Large intestine (tissue), 3 donors: ENCODE results near the gene ZNF512B. TPM values are rescaled to one million over a fixed set of nuclear protein-coding genes. Genes with fewer than 3 reads are reported as not detected.
"Not testable (repeated sequence)": the region's sequence is repeated elsewhere in the genome, so short reads cannot be mapped to it uniquely, and the experiment has no call there.

Experiments used
- DNase-seq, 2 donors: peaks; one replicate each; pipeline versions ENCODE4 v3.0.0 to v3.0.0-alpha.2; 2013
- H3K27ac ChIP-seq: one replicate; pipeline ENCODE4 v1.5.1; 2013; ENCODE audit warnings: low read length
- H3K27me3 ChIP-seq: 2 replicates; pipeline ENCODE4 v1.6.1; 2013; ENCODE audit warnings: low read length; ENCODE audit not compliant: control insufficient read depth, insufficient read depth
- H3K36me3 ChIP-seq: 2 replicates; pipeline ENCODE4 v1.6.1; 2013; ENCODE audit warnings: low read length; ENCODE audit not compliant: control insufficient read depth, insufficient read depth
- H3K4me1 ChIP-seq: one replicate; pipeline ENCODE4 v1.6.1; 2013; ENCODE audit warnings: low read length; ENCODE audit not compliant: control insufficient read depth, insufficient read depth
- H3K4me3 ChIP-seq: one replicate; pipeline ENCODE4 v1.5.1; 2013; ENCODE audit warnings: low read length
- H3K9me3 ChIP-seq: one replicate; pipeline ENCODE4 v1.6.1; 2013; ENCODE audit warnings: mild to moderate bottlenecking, low read depth, low read length, moderate library complexity; ENCODE audit not compliant: control insufficient read depth
- WGBS: methylation state at CpG from one replicate; pipeline ENCODE4 v1.1.5; 2013; ENCODE audit warnings: low lambda C conversion rate; ENCODE audit not compliant: insufficient coverage; 5-methylcytosine and 5-hydroxymethylcytosine counted together
- polyA plus RNA-seq: library from polyadenylated mRNA; unstranded; fragments of 120-200 nt; gene quantifications from one replicate; pipeline ENCODE4 v1.2.1, GENCODE V29; 2013

The ZNF512B gene
- polyA plus RNA-seq, 1 donor, result 8.1 TPM

- peaks cover 5% of the 10 kb centered on the region for H3K36me3 ChIP-seq
- peaks cover 3% of the 10 kb centered on the region for H3K9me3 ChIP-seq
- peaks cover 4% of the 10 kb centered on the region for H3K27me3 ChIP-seq
- peak in 1 of 2 donors; percentile 52 for DNase-seq
- no peak overlapping the region for H3K27ac ChIP-seq
- peaks cover 27% of the 10 kb centered on the region for H3K4me1 ChIP-seq
- no CpG with 5 or more reads among the region's 16 CpGs for WGBS
- H3K4me3 ChIP-seq, result no peak overlapping the region
These were observed 8.1 kb upstream of the ZNF512B start for GRCh38 chr20:63977739-63978276.

DNA sequence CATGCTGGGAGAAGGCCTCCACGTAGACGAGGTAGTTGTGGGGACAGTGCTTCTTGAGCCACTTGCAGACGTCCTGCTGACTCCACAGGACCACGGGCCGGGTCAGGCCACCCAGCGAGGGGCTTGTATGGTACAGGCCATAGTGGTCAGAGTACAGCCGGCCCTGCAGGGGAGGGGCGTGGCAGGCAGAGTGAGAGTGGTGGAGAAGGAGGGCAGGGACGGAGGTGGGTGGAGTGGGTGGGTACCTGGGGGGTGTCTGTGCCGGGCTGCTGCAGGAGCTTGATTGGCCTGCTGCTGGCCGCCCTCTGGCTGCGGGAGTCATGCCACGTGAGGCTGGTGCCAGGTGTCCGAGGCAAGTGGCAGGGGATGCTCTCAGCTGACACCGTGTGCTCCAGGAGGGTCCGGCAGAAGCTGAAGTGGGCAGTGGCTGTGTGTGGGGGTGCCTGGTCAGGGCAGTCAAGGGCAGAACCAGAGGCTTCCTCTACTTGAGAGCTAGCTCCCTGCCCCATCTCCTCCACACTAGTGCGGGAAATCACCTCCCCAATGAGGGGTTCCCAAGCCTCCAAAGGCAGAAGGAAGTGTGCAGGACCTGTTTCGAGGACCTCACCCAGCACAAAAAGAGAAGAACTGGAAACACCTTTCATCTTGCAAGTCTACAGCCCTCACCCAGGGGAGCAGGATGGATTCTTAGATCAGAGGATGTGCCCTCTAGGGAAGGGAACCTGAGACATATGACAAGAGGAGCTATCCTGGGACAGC is 7.4 kb upstream of the ZNF512B start:
- WGBS, result no CpG with 5 or more reads among the region's 18 CpGs
- peaks cover 4% of the 10 kb centered on the region for H3K27me3 ChIP-seq
- no peak overlapping the region for H3K4me3 ChIP-seq
- peaks cover 2% of the 10 kb centered on the region for H3K36me3 ChIP-seq
- no peak for DNase-seq
- peaks cover 3% of the 10 kb centered on the region for H3K9me3 ChIP-seq
- H3K4me1 ChIP-seq, result peaks cover 27% of the 10 kb centered on the region
- H3K27ac ChIP-seq, result no peak overlapping the region

- H3K9me3 ChIP-seq, H3K4me3 ChIP-seq, H3K27me3 ChIP-seq, H3K27ac ChIP-seq, DNase-seq, H3K36me3 ChIP-seq: not testable (repeated sequence)
- WGBS, result 100% methylated on average over 2 of the region's 7 CpGs
- H3K4me1 ChIP-seq, result peaks cover 21% of the 10 kb centered on the region
These were observed 6.8 kb upstream of the ZNF512B start for GRCh38 chr20:63976511-63976910.

DNA sequence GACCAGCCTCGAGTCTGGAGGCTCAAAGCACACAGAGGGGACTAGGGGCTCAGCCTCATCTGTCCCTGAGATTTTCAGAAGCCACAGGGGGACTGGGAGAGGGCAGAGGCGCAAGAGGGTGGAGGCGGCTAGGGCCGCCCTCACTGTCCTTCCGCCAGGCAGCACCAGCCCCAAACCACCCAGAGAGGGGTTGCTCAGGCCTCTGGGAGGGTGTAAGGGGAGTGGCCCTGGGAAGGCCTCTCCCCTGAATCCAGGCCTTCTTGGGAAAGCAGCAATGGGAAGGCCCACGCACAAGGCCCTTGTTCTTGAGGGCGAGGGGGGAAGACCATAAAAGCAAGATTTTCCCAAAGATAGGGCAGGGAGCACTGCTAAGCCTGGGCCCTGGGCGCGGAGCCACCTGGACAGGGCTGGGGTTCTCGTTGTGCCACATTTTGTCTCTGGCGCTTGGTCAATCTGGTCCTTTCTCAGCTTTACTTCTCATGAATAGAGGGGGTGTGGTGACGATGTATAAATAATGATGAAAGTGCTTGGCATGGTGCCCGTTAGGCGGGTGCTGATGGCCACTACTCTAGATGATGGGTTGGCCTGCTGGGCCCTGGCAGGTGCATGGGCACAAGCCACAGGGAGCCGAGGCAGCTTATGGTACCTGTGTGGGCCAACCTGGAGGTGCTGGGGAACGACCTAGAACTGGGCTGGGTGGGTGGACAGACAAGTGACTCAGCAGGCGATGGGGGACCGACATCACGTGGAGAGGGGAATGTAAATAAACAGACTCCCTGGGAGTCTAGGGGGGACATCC is 4.9 kb upstream of the ZNF512B start:
- H3K4me3 ChIP-seq, result no peak overlapping the region
- H3K27me3 ChIP-seq, result peaks cover 10% of the 10 kb centered on the region
- H3K27ac ChIP-seq, result no peak overlapping the region
- H3K36me3 ChIP-seq, result peaks cover 2% of the 10 kb centered on the region
- no peak for DNase-seq
- no peaks in the 10 kb centered on the region for H3K9me3 ChIP-seq
- peaks cover 13% of the 10 kb centered on the region for H3K4me1 ChIP-seq
- no CpG with 5 or more reads among the region's 19 CpGs for WGBS

GRCh38 chr20:63973636-63974401 is 4.1 kb upstream of the ZNF512B start:
- peak; percentile 75 to 76 for DNase-seq
- peaks cover 8% of the 10 kb centered on the region for H3K27me3 ChIP-seq
- H3K27ac ChIP-seq, result no peak overlapping the region
- no peaks in the 10 kb centered on the region for H3K9me3 ChIP-seq
- peak overlapping the region; percentile 34 for H3K4me3 ChIP-seq
- no CpG with 5 or more reads among the region's 37 CpGs for WGBS
- peaks cover 16% of the 10 kb centered on the region for H3K4me1 ChIP-seq
- H3K36me3 ChIP-seq, result peaks cover 2% of the 10 kb centered on the region

DNA sequence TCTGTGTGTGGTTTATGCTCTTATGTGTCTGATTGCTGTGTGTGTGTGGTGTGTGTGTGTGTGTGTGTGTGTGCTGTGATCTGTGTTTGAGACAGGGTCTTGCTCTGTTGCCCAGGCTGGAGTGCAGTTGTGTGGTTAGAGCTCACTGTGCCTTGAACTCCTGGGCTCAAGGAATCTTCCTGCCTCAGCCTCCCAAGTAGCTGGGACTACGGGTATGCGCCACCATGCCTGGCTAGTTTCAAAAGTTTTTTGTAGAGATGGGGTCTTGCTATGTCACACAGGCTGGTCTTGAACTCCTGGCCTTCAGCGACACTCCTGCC is 3.4 kb upstream of the ZNF512B start:
- peaks cover 7% of the 10 kb centered on the region for H3K27me3 ChIP-seq
- H3K36me3 ChIP-seq, result peaks cover 3% of the 10 kb centered on the region
- H3K27ac ChIP-seq, result no peak overlapping the region
- peaks cover 5% of the 10 kb centered on the region for H3K9me3 ChIP-seq
- WGBS, result no CpG with 5 or more reads among the region's 3 CpGs
- no peak for DNase-seq
- peaks cover 15% of the 10 kb centered on the region for H3K4me1 ChIP-seq
- H3K4me3 ChIP-seq, result no peak overlapping the region

- peaks cover 11% of the 10 kb centered on the region for H3K9me3 ChIP-seq
- H3K27ac ChIP-seq, result no peak overlapping the region
- H3K36me3 ChIP-seq, result peaks cover 5% of the 10 kb centered on the region
- DNase-seq, result no peak
- H3K27me3 ChIP-seq, result peaks cover 6% of the 10 kb centered on the region
- no CpG with 5 or more reads among the region's 18 CpGs for WGBS
- no peak overlapping the region for H3K4me3 ChIP-seq
- peaks cover 14% of the 10 kb centered on the region for H3K4me1 ChIP-seq
These were observed 2.8 kb upstream of the ZNF512B start for GRCh38 chr20:63972312-63973159.

- peaks cover 11% of the 10 kb centered on the region for H3K36me3 ChIP-seq
- not testable (repeated sequence) for DNase-seq, H3K27ac ChIP-seq, H3K27me3 ChIP-seq, H3K4me3 ChIP-seq
- H3K4me1 ChIP-seq, result peaks cover 14% of the 10 kb centered on the region
- peaks cover 17% of the 10 kb centered on the region for H3K9me3 ChIP-seq
- WGBS, result 94% methylated on average over 3 of the region's 10 CpGs
These were observed 2.2 kb upstream of the ZNF512B start for GRCh38 chr20:63971960-63972311.

DNA sequence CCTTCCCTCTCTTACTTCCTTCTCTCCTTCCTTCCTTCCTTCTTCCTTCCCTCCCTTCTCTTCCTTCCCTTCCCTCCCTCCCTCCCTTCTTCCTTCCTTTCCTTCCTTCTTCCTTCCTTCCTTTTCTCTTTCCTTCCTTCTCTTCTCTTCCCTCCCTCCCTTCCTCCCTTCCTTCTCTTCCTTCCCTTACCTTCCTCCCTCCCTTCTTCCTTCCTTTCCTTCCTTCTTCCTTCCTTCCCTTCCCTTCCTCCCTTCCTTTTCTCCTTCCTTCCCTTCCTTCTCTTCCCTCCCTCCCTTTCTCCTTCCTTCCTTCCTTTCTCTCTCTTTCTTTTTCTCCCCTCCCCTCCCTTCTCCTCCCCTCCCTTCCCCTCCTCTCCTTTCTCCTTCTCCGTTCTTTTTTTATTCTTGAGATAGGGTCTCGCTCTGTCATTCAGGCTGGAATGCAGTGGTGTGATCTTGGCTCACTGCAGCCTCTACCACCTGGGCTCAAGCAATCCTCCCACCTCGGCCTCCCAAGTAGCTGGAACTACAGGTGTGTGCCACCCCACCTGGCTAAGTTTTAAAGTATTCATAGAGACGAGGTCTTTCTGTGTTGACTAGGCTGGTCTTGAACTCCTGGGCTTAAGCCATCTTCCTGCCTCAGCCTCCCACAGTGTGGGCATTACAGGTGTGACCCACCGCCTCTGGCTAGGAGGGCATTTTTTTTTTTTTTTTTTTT is 1.1 kb upstream of the ZNF512B start:
- WGBS, result no CpG with 5 or more reads among the region's 5 CpGs
- DNase-seq, result no peak

More for the DNA sequence above, 1.1 kb upstream of the ZNF512B start:
- Histone ChIP-seq H3K27ac (no peak overlapping the region), H3K4me3 (no peak overlapping the region), H3K36me3 (peaks cover 20% of the 10 kb centered on the region), H3K4me1 (peaks cover 14% of the 10 kb centered on the region), H3K9me3 (peaks cover 28% of the 10 kb centered on the region), H3K27me3 (peaks cover 6% of the 10 kb centered on the region)
